GM18507 (cell line): ENCODE data around the gene BICC1.

Source experiments
- DNase-seq: peaks from one replicate; pipeline ENCODE4 v3.0.0; 2011; ENCODE audit warnings: low read depth; ENCODE audit not compliant: insufficient read length; ENCODE audit errors: extremely low spot score
- FAIRE-seq: peaks from 2 replicates; lab custom pipeline; 2011; peaks lifted over from hg19 to GRCh38; lab: Jason Lieb, UNC

The BICC1 gene

GRCh38 chr10:58721601-58722281 is 209.1 kb downstream of the BICC1 start:
- FAIRE-seq (no peak), DNase-seq (no peak)

GRCh38 chr10:58723186-58723585 is 210.5 kb downstream of the BICC1 start:
- FAIRE-seq, result no peak
- DNase-seq, result no peak

- no peak for FAIRE-seq
- DNase-seq, result no peak
Measured at GRCh38 chr10:58723966-58724365, 211.3 kb downstream of the BICC1 start.

GRCh38 chr10:58724781-58725180 is 212.1 kb downstream of the BICC1 start:
- DNase-seq (no peak), FAIRE-seq (no peak)

- no peak for FAIRE-seq
- no peak for DNase-seq
Measured at GRCh38 chr10:58725901-58726300, 213.2 kb downstream of the BICC1 start.

GRCh38 chr10:58727633-58728032 is 215.0 kb downstream of the BICC1 start:
- DNase-seq, result no peak
- no peak for FAIRE-seq

GRCh38 chr10:58731276-58731675 is 218.6 kb downstream of the BICC1 start:
- FAIRE-seq, result no peak
- DNase-seq, result no peak

GRCh38 chr10:58733436-58733835 is 220.8 kb downstream of the BICC1 start:
- DNase-seq (no peak), FAIRE-seq (no peak)

- no peak for DNase-seq
- FAIRE-seq, result no peak
Measured at GRCh38 chr10:58734116-58734515, 221.4 kb downstream of the BICC1 start.

- DNase-seq, result no peak
- FAIRE-seq, result no peak
Measured at GRCh38 chr10:58734664-58735063, 222.0 kb downstream of the BICC1 start.

- DNase-seq (no peak), FAIRE-seq (no peak)
Measured at GRCh38 chr10:58735087-58735486, 222.4 kb downstream of the BICC1 start.

GRCh38 chr10:58740620-58741369 is 228.1 kb downstream of the BICC1 start:
- DNase-seq (no peak), FAIRE-seq (no peak)

- FAIRE-seq, result no peak
- DNase-seq, result no peak
Measured at GRCh38 chr10:58741673-58742072, 229.0 kb downstream of the BICC1 start.

GRCh38 chr10:58742141-58742540 is 229.5 kb downstream of the BICC1 start:
- no peak for DNase-seq

GRCh38 chr10:58743466-58744115 is 230.9 kb downstream of the BICC1 start:
- FAIRE-seq (no peak), DNase-seq (no peak)

More at GRCh38 chr10:58742141-58742540, 229.5 kb downstream of the BICC1 start:
- no peak for FAIRE-seq

GRCh38 chr10:58746474-58747185 is 234.0 kb downstream of the BICC1 start:
- FAIRE-seq, result no peak
- no peak for DNase-seq

- DNase-seq (no peak), FAIRE-seq (no peak)
Measured at GRCh38 chr10:58747687-58748086, 235.0 kb downstream of the BICC1 start.

GRCh38 chr10:58752665-58753064 is 240.0 kb downstream of the BICC1 start:
- DNase-seq, result no peak
- no peak for FAIRE-seq

GRCh38 chr10:58753425-58753824 is 240.8 kb downstream of the BICC1 start:
- DNase-seq, result no peak
- FAIRE-seq, result no peak
